Measurements from ENCODE around the gene TMEM121.
A peak's percentile ranks its signal among the peaks of the same experiment; 100 is the strongest.

The TMEM121 gene

DNA sequence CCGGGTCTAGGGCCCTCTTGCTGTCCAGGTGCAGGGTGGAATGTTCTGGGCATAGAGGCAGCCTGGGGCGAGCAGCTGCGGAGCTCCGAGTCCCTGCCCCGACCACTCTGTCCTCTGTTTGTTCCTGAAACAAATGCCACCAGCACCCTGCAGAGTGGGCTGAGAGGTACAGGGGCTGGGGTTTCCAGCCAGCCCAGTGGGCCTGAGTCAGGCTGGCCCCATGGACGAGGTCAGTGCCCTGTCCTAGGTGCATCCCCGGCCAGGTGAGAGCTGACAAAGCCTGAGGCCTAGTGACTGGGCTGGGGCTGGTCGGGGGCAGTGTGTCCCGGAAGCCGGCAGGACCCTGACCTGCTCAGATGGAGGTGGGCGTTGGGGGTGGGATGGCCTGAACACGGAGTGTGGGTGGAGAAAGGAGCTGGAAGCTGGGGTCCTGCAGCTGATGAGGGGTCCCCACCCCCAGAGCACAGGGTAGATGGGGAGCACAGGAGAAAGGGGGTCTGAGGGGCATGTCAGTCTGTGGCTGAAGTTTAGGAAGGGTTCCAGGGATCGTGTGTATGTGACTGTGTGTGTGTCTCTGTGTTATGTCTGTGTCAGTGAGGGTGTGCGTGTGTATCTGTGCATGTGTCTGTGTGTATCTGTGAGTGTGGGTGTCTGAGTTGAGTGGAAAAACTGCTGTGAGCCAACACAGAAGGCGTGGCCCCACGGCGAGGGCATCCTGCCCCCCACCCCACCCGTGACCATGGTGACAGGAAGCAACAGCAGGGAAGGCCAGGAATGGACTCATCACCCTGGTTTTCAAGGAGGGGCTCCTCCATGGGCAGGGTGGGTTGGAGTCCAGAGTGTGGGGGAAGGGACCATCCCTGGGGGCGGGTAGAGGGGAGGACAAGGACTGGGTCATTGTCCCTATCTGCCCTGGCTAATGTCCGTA, 42.0 kb upstream of the TMEM121 start:
- DNase-seq (ENCODE audit: extremely low read depth, low read depth) = no peak

GRCh38 chr14:105484997-105485393, 41.4 kb upstream of the TMEM121 start:
- no peak for DNase-seq (ENCODE audit: extremely low read depth, low read depth)
- TF ChIP-seq, protein P1, sequence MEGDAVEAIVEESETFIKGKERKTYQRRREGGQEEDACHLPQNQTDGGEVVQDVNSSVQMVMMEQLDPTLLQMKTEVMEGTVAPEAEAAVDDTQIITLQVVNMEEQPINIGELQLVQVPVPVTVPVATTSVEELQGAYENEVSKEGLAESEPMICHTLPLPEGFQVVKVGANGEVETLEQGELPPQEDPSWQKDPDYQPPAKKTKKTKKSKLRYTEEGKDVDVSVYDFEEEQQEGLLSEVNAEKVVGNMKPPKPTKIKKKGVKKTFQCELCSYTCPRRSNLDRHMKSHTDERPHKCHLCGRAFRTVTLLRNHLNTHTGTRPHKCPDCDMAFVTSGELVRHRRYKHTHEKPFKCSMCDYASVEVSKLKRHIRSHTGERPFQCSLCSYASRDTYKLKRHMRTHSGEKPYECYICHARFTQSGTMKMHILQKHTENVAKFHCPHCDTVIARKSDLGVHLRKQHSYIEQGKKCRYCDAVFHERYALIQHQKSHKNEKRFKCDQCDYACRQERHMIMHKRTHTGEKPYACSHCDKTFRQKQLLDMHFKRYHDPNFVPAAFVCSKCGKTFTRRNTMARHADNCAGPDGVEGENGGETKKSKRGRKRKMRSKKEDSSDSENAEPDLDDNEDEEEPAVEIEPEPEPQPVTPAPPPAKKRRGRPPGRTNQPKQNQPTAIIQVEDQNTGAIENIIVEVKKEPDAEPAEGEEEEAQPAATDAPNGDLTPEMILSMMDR (IDR thresholded peaks at IDR 0.05; ENCODE audit: low read depth, low read length, missing control alignments) = no peak
- no peak overlapping the region for H3K4me3 ChIP-seq (replicated peaks; ENCODE audit: low read depth, low read length)

More for the DNA sequence above, 42.0 kb upstream of the TMEM121 start:
- TF ChIP-seq, protein P1 (IDR thresholded peaks at IDR 0.05; ENCODE audit: low read depth, low read length, missing control alignments) = no peak
- no peak overlapping the region for H3K4me3 ChIP-seq (replicated peaks; ENCODE audit: low read depth, low read length)

- TF ChIP-seq, protein P1 (IDR thresholded peaks at IDR 0.05; ENCODE audit: low read depth, low read length, missing control alignments) = no peak
- no peak for DNase-seq (ENCODE audit: extremely low read depth, low read depth)
Measured at GRCh38 chr14:105485739-105486162, 40.6 kb upstream of the TMEM121 start.

DNA sequence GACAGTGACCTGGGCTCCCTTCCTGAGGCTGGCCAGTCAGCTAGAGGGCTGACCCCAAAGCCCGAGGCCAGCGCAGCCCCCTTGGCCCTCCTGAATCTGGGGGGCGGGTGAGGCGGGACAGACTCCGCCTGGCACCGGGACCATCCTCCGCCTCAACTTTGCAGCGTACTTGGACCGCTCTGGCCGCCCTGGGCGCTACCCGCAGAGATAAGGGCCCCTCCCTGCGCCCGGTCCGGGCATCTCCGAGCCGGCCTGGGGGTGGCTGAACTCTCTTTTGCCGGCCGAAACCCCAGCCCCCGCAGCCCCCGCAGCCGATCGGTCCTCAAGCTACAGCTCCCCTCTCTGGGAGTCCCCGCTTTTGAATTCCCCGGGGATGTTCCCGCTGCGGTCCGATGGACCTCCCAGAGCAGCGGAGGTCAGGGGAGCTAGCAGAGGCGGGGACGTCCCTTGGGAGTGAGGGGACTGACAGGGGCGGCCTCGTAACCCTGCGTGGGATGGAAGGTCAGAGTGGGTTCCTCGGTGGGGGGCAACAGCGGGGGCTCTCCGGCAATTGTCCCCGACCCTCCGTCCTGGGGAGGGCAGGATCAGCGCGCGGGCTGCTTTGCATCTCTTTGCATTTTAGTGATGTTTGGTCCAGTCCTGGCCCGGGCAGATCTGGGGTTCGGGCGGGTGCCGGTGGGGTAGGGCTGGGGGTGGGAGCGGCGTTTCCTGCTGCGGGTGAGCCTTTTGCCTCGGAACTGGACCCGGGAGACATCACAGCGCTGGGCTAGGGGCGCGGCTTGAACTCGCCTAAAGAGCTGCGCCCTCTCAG, 40.0 kb upstream of the TMEM121 start, which contains the start of gene CRIP1:
CRIP1 (plus strand) TSS at position 724 of the 811 bp plus-strand sequence. CDS start 374 bp downstream, outside the sequence.
- no peak for DNase-seq (ENCODE audit: extremely low read depth, low read depth)
- peak within 1 kb of the TSS; percentile 9; the same call in 1 of the 2 replicates for H3K4me3 ChIP-seq (replicated peaks; ENCODE audit: low read depth, low read length)
- TF ChIP-seq, protein P1 (IDR thresholded peaks at IDR 0.05; ENCODE audit: low read depth, low read length, missing control alignments) = no peak

More at GRCh38 chr14:105485739-105486162, 40.6 kb upstream of the TMEM121 start:
- H3K4me3 ChIP-seq (replicated peaks; ENCODE audit: low read depth, low read length) = no peak overlapping the region

- DNase-seq (ENCODE audit: extremely low read depth, low read depth) = no peak
- peak overlapping the region; percentile 9; the same call in 1 of the 2 replicates for H3K4me3 ChIP-seq (replicated peaks; ENCODE audit: low read depth, low read length)
- TF ChIP-seq, protein P1 (IDR thresholded peaks at IDR 0.05; ENCODE audit: low read depth, low read length, missing control alignments) = no peak
Measured at GRCh38 chr14:105486974-105487448, 39.4 kb upstream of the TMEM121 start.

DNA sequence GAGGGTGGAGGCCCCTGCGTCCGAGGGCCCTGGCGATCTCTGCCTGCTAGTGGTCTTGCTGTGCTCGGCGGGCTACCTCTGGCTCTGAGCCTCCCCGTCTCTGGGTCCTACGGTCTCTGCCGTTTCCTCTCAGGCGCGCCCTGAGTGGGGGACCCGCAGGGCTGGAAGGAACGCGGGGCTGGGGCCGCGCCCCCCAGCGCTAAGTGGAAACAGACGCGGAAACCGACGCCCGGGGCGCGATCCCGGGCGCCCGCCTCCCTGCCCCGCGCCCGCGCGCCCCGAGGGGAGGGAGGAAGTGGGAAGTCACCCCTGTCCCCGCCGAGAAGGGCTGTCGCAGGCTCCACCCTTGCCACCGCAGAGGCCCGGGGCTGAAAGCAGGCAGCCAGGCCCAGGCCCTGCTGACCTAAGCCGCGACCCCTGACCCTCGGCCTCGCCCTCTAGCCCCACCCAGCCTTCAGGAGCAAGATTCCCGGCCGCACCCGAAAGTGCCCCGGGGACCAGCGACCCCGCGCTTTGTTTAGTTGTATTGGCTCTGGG, 38.9 kb upstream of the TMEM121 start:
- TF ChIP-seq, protein P1 (IDR thresholded peaks at IDR 0.05; ENCODE audit: low read depth, low read length, missing control alignments) = no peak
- H3K4me3 ChIP-seq (replicated peaks; ENCODE audit: low read depth, low read length) = peak overlapping the region; percentile 9; the same call in 1 of the 2 replicates
- no peak for DNase-seq (ENCODE audit: extremely low read depth, low read depth)

All from HFF-Myc (cell line).